MM.1S (cell line): Measurements from ENCODE around the gene MSI2.

ENCODE experiments used
- DNase-seq: peaks from one replicate; pipeline ENCODE4 v3.0.0-alpha.2; 2015
- H2AFZ ChIP-seq: fragments of 300-600 bp; sonication (generic); 2 replicates; pipeline ENCODE4 v1.6.0; 2016; ENCODE audit warnings: antibody characterized with exemption, low read length
- H3F3A ChIP-seq: fragments of 300-600 bp; sonication (generic); 2 replicates; pipeline ENCODE4 v1.6.1; 2016; ENCODE audit warnings: mild to moderate bottlenecking, antibody characterized with exemption, low read length, moderate library complexity, mixed read lengths; ENCODE audit not compliant: insufficient read depth
- H3K27ac ChIP-seq: fragments of 300-600 bp; sonication (generic); 2 replicates; pipeline ENCODE4 v1.5.1; 2016; ENCODE audit warnings: mild to moderate bottlenecking, low read length
- H3K27me3 ChIP-seq: fragments of 300-600 bp; sonication (generic); replicated peaks from 2 replicates; pipeline ENCODE4 v1.6.0; 2016; ENCODE audit warnings: low read length; ENCODE audit not compliant: insufficient read depth
- H3K36me3 ChIP-seq: fragments of 300-600 bp; sonication (generic); replicated peaks from 2 replicates; pipeline ENCODE4 v1.6.1; 2016; ENCODE audit warnings: mild to moderate bottlenecking, low read length, mixed read lengths; ENCODE audit not compliant: insufficient read depth
- H3K4me1 ChIP-seq: fragments of 300-600 bp; sonication (generic); 2 replicates; pipeline ENCODE4 v1.6.1; 2016; ENCODE audit warnings: low read length, mixed read lengths
- H3K4me2 ChIP-seq: fragments of 300-600 bp; sonication (generic); 2 replicates; pipeline ENCODE4 v1.6.0; 2016; ENCODE audit warnings: low read depth, low read length
- H3K4me3 ChIP-seq: fragments of 300-600 bp; sonication (generic); 2 replicates; pipeline ENCODE4 v1.5.1; 2016; ENCODE audit warnings: low read length, mixed read lengths
- H3K79me2 ChIP-seq: fragments of 300-600 bp; sonication (generic); 2 replicates; pipeline ENCODE4 v1.6.1; 2016; ENCODE audit warnings: mixed run types, low read length, mixed read lengths
- H3K9ac ChIP-seq: fragments of 300-600 bp; sonication (generic); 2 replicates; pipeline ENCODE4 v1.6.1; 2016; ENCODE audit warnings: low read length, mixed read lengths
- H3K9me2 ChIP-seq: fragments of 300-600 bp; sonication (generic); replicated peaks from 2 replicates; pipeline ENCODE4 v1.6.1; 2016; ENCODE audit warnings: mild to moderate bottlenecking, low read length, mixed read lengths; ENCODE audit not compliant: insufficient read depth
- H3K9me3 ChIP-seq: fragments of 300-600 bp; sonication (generic); replicated peaks from 2 replicates; pipeline ENCODE4 v1.6.1; 2016; ENCODE audit warnings: mild to moderate bottlenecking, low read length, mixed read lengths; ENCODE audit not compliant: insufficient read depth
- H4K20me1 ChIP-seq: fragments of 300-600 bp; sonication (generic); 2 replicates; pipeline ENCODE4 v1.6.1; 2016; ENCODE audit warnings: mild to moderate bottlenecking, low read length, moderate library complexity, mixed read lengths; ENCODE audit not compliant: insufficient read depth
- CTCF ChIP-seq: fragments of 300-600 bp; sonication (generic); IDR thresholded peaks from 2 replicates; pipeline ENCODE4 v1.5.1; 2016; ENCODE audit warnings: antibody characterized with exemption, low read length, mixed read lengths
- EZH2 ChIP-seq: fragments of 300-600 bp; sonication (generic); optimal IDR thresholded peaks from 2 replicates; pipeline ENCODE3; 2017; ENCODE audit warnings: low read depth, mild to moderate bottlenecking, antibody characterized with exemption, low read length, mixed read lengths
- EZH2phosphoT487 ChIP-seq: fragments of 300-600 bp; sonication (generic); IDR thresholded peaks from 2 replicates; pipeline ENCODE4 v1.6.1; 2018; ENCODE audit warnings: antibody characterized with exemption, low read length

MSI2 gene

GRCh38 chr17:57274162-57274561 is 17.8 kb downstream of the MSI2 start:
- H3K9me2 ChIP-seq, result no peaks in the 10 kb centered on the region
- H3K9ac ChIP-seq, result no peak overlapping the region
- no peak overlapping the region for H3K4me2 ChIP-seq
- no peak overlapping the region for H3K27ac ChIP-seq
- H3K36me3 ChIP-seq, result peaks cover 5% of the 10 kb centered on the region
- H3K4me1 ChIP-seq, result peaks cover 14% of the 10 kb centered on the region
- no peaks in the 10 kb centered on the region for H3K9me3 ChIP-seq
- H4K20me1 ChIP-seq, result no peaks in the 10 kb centered on the region
- H3K79me2 ChIP-seq, result peaks cover 93% of the 10 kb centered on the region
- no peaks in the 10 kb centered on the region for H3K27me3 ChIP-seq
- peaks cover 7% of the 10 kb centered on the region; the same call in 1 of the 2 replicates for H3F3A ChIP-seq
- no peak overlapping the region for H3K4me3 ChIP-seq
- TF ChIP-seq CTCF (no peak), EZH2phosphoT487 (no peak), EZH2 (no peak)
- no peak overlapping the region for H2AFZ ChIP-seq
- DNase-seq, result no peak

- Histone ChIP-seq H3K79me2 (peaks cover 93% of the 10 kb centered on the region), H3K27me3 (no peaks in the 10 kb centered on the region), H3F3A (peaks cover 7% of the 10 kb centered on the region; the same call in 1 of the 2 replicates), H3K36me3 (peaks cover 5% of the 10 kb centered on the region), H3K9ac (no peak overlapping the region), H2AFZ (no peak overlapping the region), H3K4me2 (no peak overlapping the region), H4K20me1 (no peaks in the 10 kb centered on the region), H3K27ac (no peak overlapping the region), H3K4me1 (peaks cover 14% of the 10 kb centered on the region), H3K4me3 (no peak overlapping the region), H3K9me2 (no peaks in the 10 kb centered on the region), H3K9me3 (no peaks in the 10 kb centered on the region)
- no peak for DNase-seq
- TF ChIP-seq EZH2, result no peak
- TF ChIP-seq CTCF, result no peak
- no peak for TF ChIP-seq EZH2phosphoT487
These were observed 18.9 kb downstream of the MSI2 start for GRCh38 chr17:57275071-57275764.

DNA sequence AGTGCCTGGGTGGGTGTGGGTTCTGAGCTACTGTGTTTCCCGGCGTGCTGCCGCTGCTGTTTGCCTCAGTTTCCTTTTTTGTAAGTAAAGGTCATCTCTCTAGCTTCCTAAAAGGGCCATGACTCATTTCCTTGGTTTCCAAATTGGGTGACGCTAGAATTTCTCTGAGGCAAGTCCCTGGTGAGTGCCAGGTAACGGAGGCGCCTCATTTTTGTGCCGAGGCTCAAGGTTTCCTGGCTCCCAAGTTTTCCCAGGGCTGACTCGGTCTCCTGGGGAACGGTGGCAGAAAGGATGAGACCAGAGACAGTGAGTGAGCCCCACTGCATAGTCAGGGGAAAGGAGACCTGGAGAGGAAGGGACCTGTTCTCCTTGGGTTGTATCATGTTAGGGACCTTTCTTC is 20.3 kb downstream of the MSI2 start:
- Histone ChIP-seq H4K20me1 (no peaks in the 10 kb centered on the region), H3K9me3 (no peaks in the 10 kb centered on the region), H3K9me2 (no peaks in the 10 kb centered on the region), H3K79me2 (peaks cover 93% of the 10 kb centered on the region), H2AFZ (no peak overlapping the region), H3F3A (peaks cover 10% of the 10 kb centered on the region; the same call in 1 of the 2 replicates), H3K4me3 (no peak overlapping the region), H3K27me3 (no peaks in the 10 kb centered on the region), H3K36me3 (peaks cover 9% of the 10 kb centered on the region), H3K4me1 (peaks cover 22% of the 10 kb centered on the region), H3K4me2 (no peak overlapping the region), H3K27ac (no peak overlapping the region), H3K9ac (no peak overlapping the region)
- no peak for TF ChIP-seq EZH2
- TF ChIP-seq EZH2phosphoT487, result no peak
- no peak for TF ChIP-seq CTCF
- no peak for DNase-seq
